Testis (tissue), 3 donors: ENCODE measurements around the gene MYO18B. TPM values are rescaled to one million over a fixed set of nuclear protein-coding genes. Genes with fewer than 3 reads are reported as not detected.

ENCODE experiments used
- DNase-seq: peaks from one replicate; pipeline ENCODE4 v3.0.0-alpha.2; 2019
- H3K27ac ChIP-seq, 2 donors: fragments of 200-600 bp; sonication (generic); one replicate each; pipeline ENCODE4 v1.5.1; 2019
- H3K27me3 ChIP-seq: fragments of 200-600 bp; sonication (generic); one replicate; pipeline ENCODE4 v1.5.1; 2019
- H3K36me3 ChIP-seq: fragments of 200-600 bp; sonication (generic); one replicate; pipeline ENCODE4 v1.5.1; 2017; ENCODE audit warnings: low read depth; ENCODE audit errors: missing control alignments
- H3K4me1 ChIP-seq: fragments of 200-600 bp; sonication (generic); one replicate; pipeline ENCODE4 v1.5.1; 2019
- H3K4me3 ChIP-seq, 2 donors: fragments of 200-600 bp; sonication (generic); one replicate each; pipeline ENCODE4 v1.5.1; 2017 to 2019
- H3K9me3 ChIP-seq: fragments of 200-600 bp; sonication (generic); one replicate; pipeline ENCODE4 v1.5.1; 2017
- CTCF ChIP-seq, 3 experiments: fragments of 450-650 bp in 2 of 3; fragments of 200-600 bp in 1 of 3; sonication (generic) in 1 of 3; IDR thresholded peaks; one replicate each; pipeline ENCODE4 v1.5.1; 2016 to 2019; ENCODE audit warnings: antibody characterized with exemption in 3 of 3, mild to moderate bottlenecking in 2 of 3, moderate library complexity in 1 of 3
- POLR2A ChIP-seq: fragments of 450-650 bp; IDR thresholded peaks from one replicate; pipeline ENCODE4 v1.6.1; 2017; ENCODE audit warnings: antibody characterized with exemption, mild to moderate bottlenecking, moderate library complexity
- WGBS, 2 donors: methylation state at CpG; one replicate each; pipeline ENCODE4 v1.1.5; 2018; 5-methylcytosine and 5-hydroxymethylcytosine counted together
- intact Hi-C: fragments of 100-400 bp; cut with DNase I; formaldehyde crosslinking; loops from one replicate; pipeline ENCODE4 v1.15.1; 2023; ENCODE audit warnings: low total_unique reads
- polyA plus RNA-seq: library from polyadenylated mRNA; stranded (reverse); fragments of 350-450 nt; fragmentation: Illumina TruSeq; extraction: RNeasy Lipid Tissue Mini Kit (QIAGEN cat#74804); gene quantifications from one replicate; pipeline ENCODE4 v1.2.3, GENCODE V29; 2014; ENCODE audit warnings: low read depth, low replicate concordance; ENCODE audit not compliant: insufficient read depth
- total RNA-seq, 2 donors: library from RNA; depleted of rRNA; stranded (reverse); fragments of >200 nt; gene quantifications; one replicate each; pipeline ENCODE4 v1.2.3, GENCODE V29; 2016

MYO18B gene
- total and polyA plus RNA-seq, 3 donors from 2014 or later = 23.6 to 40.3 (median 28.6) TPM

- Histone ChIP-seq H3K27ac (no peak overlapping the region), H3K27me3 (no peaks in the 10 kb centered on the region), H3K36me3 (no peaks in the 10 kb centered on the region), H3K4me3 (no peak overlapping the region), H3K4me1 (no peaks in the 10 kb centered on the region), H3K9me3 (no peaks in the 10 kb centered on the region)
- no peak for DNase-seq
- TF ChIP-seq POLR2A (no peak), CTCF (IDR thresholded peaks at IDR 0.05) (no peak)
- intact Hi-C loops = no loop called here
- WGBS, 2 donors = 76 to 89% methylated on average over 10 of the region's 10 CpGs
These were observed 23.7 kb upstream of the MYO18B start for GRCh38 chr22:25718135-25718840.

- H3K27ac ChIP-seq = no peak overlapping the region
- H3K4me1 ChIP-seq = no peaks in the 10 kb centered on the region
- H3K27me3 ChIP-seq = no peaks in the 10 kb centered on the region
- H3K36me3 ChIP-seq = no peaks in the 10 kb centered on the region
- intact Hi-C loops = no loop called here
- no peak for DNase-seq
- H3K4me3 ChIP-seq = no peak overlapping the region
- 97% methylated on average over 16 of the region's 16 CpGs for WGBS, 2 donors
- no peaks in the 10 kb centered on the region for H3K9me3 ChIP-seq
- TF ChIP-seq CTCF (IDR thresholded peaks at IDR 0.05) (no peak), POLR2A (no peak)
These were observed 19.8 kb upstream of the MYO18B start for GRCh38 chr22:25722223-25722622.

- H3K4me3 ChIP-seq = no peak overlapping the region
- no peak overlapping the region for H3K27ac ChIP-seq
- no peaks in the 10 kb centered on the region for H3K9me3 ChIP-seq
- H3K27me3 ChIP-seq = no peaks in the 10 kb centered on the region
- no peaks in the 10 kb centered on the region for H3K36me3 ChIP-seq
- WGBS, 2 donors = 89 to 96% methylated on average over 3 of the region's 3 CpGs
- no peak for DNase-seq
- H3K4me1 ChIP-seq = no peaks in the 10 kb centered on the region
- intact Hi-C loops = no loop called here
- no peak for TF ChIP-seq POLR2A
- TF ChIP-seq CTCF (IDR thresholded peaks at IDR 0.05) = no peak
These were observed 19.4 kb upstream of the MYO18B start for GRCh38 chr22:25722626-25723025.

GRCh38 chr22:25726241-25726640 lies 15.7 kb upstream of the MYO18B start:
- H3K9me3 ChIP-seq = no peaks in the 10 kb centered on the region
- no peak overlapping the region for H3K27ac ChIP-seq
- 49 to 69% methylated on average over 4 of the region's 4 CpGs for WGBS, 2 donors
- no peak overlapping the region for H3K4me3 ChIP-seq
- intact Hi-C loops = no loop called here
- H3K36me3 ChIP-seq = no peaks in the 10 kb centered on the region
- DNase-seq = no peak
- no peak for TF ChIP-seq POLR2A
- no peak for TF ChIP-seq CTCF (IDR thresholded peaks at IDR 0.05)
- H3K27me3 ChIP-seq = no peaks in the 10 kb centered on the region
- no peaks in the 10 kb centered on the region for H3K4me1 ChIP-seq

- Histone ChIP-seq H3K27ac (no peak overlapping the region), H3K4me1 (no peaks in the 10 kb centered on the region), H3K36me3 (no peaks in the 10 kb centered on the region), H3K27me3 (no peaks in the 10 kb centered on the region), H3K9me3 (no peaks in the 10 kb centered on the region), H3K4me3 (no peak overlapping the region)
- no peak for TF ChIP-seq CTCF (IDR thresholded peaks at IDR 0.05)
- no peak for TF ChIP-seq POLR2A
- intact Hi-C loops = no loop called here
- DNase-seq = no peak
- WGBS, 2 donors = 93% methylated on average over 7 of the region's 7 CpGs
These were observed 13.9 kb upstream of the MYO18B start for GRCh38 chr22:25728071-25728470.
